ENCODE results near the gene EPC1.

- TF ChIP-seq CTCF (conservative IDR thresholded peaks at IDR 0.05; ENCODE audit: low read length) (no peak), EZH2phosphoT487 (IDR thresholded peaks at IDR 0.05; ENCODE audit: borderline replicate concordance) (no peak)
Measured at GRCh38 chr10:32341596-32341995, 5.4 kb downstream of the EPC1 start.

Data from Loucy (cell line).